Esophagus squamous epithelium (tissue), 4 donors: ENCODE data around the gene TEX52.

Experiments used
- POLR2A ChIP-seq, 4 donors: fragments of 450-650 bp; IDR thresholded peaks; one replicate each; pipeline ENCODE4 v1.6.1; 2017; ENCODE audit warnings: antibody characterized with exemption in 4 of 4, mild to moderate bottlenecking in 4 of 4, moderate library complexity in 3 of 4
- TF ChIP-seq, protein P1 (sequence below), 6 experiments: fragments of 450-650 bp in 4 of 6; fragments of 200-600 bp in 2 of 6; sonication (generic) in 2 of 6; IDR thresholded peaks; one replicate each; pipeline ENCODE4 v1.5.1; 2016 to 2019; ENCODE audit warnings: antibody characterized with exemption in 6 of 6, mild to moderate bottlenecking in 4 of 6, moderate library complexity in 4 of 6

DNA sequence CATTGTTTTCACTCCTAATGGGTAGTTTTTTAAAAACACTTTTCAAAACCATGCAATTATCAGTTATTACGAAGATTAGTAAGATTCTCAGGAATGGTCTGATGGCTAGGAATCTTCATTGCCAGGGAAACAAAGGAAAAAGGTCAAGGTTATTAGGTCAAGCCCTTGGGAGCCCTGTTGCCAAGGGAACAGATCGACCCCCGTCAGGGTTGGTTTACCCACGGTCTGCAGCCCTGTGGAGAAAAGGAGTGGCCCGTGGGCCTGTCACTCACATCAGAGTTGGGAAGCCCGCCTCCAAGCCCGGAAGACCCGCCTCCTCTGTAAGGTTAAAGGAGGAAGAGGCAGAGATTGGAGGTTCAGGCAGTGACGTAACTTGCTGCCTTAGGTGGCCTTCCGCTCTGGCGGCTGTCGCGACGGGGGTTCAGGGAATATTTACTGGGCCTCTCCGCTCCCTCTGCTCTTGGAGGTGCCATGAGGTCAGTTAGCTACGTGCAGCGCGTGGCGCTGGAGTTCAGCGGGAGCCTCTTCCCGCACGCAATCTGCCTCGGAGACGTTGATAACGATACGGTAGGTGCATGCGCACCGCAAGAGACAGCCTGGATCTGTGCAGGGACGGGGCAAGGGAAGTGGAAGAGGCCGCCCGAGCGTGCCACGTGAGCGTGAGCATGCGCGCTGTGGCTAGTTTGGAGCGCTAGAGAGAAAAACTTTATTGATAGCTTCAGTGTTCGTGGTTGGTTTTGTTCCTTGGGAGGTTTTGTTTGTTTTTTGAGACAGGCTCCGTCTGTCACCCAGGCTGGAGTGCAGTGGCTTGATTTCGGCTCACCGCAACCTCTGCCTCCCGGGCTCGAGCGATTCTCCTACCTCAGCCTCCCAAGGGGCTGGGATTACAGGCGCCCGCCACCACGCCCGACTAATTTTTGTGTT, 44.3 kb downstream of the TEX52 start, which contains the start of gene ITFG2:
- peak in 3 of 4 donors; percentile 76 to 84 (median 84) for TF ChIP-seq POLR2A (IDR thresholded peaks at IDR 0.05)
- TF ChIP-seq, protein P1, sequence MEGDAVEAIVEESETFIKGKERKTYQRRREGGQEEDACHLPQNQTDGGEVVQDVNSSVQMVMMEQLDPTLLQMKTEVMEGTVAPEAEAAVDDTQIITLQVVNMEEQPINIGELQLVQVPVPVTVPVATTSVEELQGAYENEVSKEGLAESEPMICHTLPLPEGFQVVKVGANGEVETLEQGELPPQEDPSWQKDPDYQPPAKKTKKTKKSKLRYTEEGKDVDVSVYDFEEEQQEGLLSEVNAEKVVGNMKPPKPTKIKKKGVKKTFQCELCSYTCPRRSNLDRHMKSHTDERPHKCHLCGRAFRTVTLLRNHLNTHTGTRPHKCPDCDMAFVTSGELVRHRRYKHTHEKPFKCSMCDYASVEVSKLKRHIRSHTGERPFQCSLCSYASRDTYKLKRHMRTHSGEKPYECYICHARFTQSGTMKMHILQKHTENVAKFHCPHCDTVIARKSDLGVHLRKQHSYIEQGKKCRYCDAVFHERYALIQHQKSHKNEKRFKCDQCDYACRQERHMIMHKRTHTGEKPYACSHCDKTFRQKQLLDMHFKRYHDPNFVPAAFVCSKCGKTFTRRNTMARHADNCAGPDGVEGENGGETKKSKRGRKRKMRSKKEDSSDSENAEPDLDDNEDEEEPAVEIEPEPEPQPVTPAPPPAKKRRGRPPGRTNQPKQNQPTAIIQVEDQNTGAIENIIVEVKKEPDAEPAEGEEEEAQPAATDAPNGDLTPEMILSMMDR (IDR thresholded peaks at IDR 0.05): peak in 1 of 6 experiments; percentile 51
